NCI-H1417 treated with DMSO at 0.1 percent for 48 hours (cell line): ENCODE data around the gene RNF217.
"Not testable (repeated sequence)": the region's sequence is repeated elsewhere in the genome, so short reads cannot be mapped to it uniquely, and the experiment has no call there.

Experiments used
- DNase-seq: peaks from one replicate; lab custom pipeline; 2025; lab: John Stamatoyannopoulos, UW

Gene RNF217, protein sequence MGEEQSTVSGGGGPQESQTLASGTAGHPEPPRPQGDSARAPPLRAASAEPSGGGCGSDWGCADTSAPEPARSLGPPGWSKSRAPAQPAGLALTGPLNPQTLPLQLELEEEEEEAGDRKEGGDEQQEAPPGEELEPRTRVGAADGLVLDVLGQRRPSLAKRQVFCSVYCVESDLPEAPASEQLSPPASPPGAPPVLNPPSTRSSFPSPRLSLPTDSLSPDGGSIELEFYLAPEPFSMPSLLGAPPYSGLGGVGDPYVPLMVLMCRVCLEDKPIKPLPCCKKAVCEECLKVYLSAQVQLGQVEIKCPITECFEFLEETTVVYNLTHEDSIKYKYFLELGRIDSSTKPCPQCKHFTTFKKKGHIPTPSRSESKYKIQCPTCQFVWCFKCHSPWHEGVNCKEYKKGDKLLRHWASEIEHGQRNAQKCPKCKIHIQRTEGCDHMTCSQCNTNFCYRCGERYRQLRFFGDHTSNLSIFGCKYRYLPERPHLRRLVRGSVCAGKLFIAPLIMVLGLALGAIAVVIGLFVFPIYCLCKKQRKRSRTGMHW

GRCh38 chr6:124961777-124962638, at the start of gene RNF217:
Gene RNF217 (plus strand): TSS chr6:124962437. CDS start chr6:124962545, 108 bp downstream.
- no peak for DNase-seq

- DNase-seq: no peak
Observed at GRCh38 chr6:124913056-124913455, 49.2 kb upstream of the RNF217 start.

- no peak for DNase-seq
Observed at GRCh38 chr6:124917769-124918168, 44.5 kb upstream of the RNF217 start.

DNA sequence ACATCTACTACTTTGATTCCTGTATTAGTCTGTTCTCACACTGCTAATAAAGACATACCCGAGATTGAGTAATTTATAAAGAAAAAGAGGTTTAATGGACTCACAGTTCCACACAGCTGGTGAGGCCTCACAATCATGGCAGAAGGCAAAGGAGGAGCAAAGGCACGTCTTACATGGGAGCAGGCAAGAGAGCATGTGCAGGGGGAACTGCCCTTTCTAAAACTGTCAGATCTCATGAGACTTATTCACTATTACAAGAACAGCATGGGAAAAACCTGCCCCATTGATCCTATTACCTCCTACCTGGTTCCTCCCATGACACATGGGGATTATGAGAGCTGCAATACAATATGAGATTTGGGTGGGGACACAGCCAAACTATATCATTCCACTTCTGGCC, 42.5 kb upstream of the RNF217 start:
- DNase-seq: not testable (repeated sequence)

DNA sequence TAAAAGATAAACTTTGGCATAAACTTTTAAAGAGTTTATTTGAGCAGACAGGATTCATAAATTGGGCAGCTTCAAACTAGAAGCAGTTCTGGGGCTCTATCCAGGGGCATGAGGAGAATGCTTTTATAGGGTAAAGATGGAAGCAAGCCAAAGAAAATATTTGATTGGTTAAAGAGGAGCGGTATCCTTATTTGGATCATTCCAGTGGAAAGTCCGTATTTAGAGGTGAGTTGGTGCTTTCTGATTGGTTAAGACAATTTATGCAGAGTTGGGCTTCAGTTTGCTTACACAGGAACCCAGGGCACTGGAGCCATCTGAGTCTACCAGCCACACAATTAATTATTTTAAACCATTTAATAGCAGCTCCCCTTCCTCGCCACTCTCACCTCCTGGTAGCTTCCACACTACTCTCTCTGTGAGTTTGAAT, 37.9 kb upstream of the RNF217 start:
- no peak for DNase-seq

- DNase-seq: no peak
Observed at GRCh38 chr6:124926435-124926834, 35.8 kb upstream of the RNF217 start.

DNA sequence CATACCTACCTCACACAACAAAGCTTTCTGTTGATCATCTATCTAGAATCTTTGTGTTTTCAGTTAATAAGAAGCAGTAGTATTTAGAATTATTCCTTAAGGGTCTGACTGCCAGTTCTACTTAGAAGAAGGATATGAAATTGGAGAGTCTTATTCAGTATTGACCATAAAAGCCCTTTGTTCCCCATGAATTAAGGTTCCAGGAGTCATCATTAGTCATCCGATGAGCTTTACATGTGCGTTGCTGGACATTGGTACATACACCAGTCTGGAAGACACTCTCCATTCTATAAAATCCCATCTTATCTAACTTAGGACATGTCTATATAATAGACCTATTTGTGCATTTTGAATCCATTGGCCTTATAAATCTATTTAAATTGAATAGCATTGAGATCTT, 34.4 kb upstream of the RNF217 start:
- DNase-seq: no peak

GRCh38 chr6:124928851-124929250, 33.4 kb upstream of the RNF217 start:
- DNase-seq: no peak

- no peak for DNase-seq
Observed at GRCh38 chr6:124937645-124938044, 24.6 kb upstream of the RNF217 start.

- DNase-seq: no peak
Observed at GRCh38 chr6:124941259-124941658, 21.0 kb upstream of the RNF217 start.

- DNase-seq: no peak
Observed at GRCh38 chr6:124943658-124944057, 18.6 kb upstream of the RNF217 start.

- DNase-seq: no peak
Observed at GRCh38 chr6:124947971-124948451, 14.2 kb upstream of the RNF217 start.

DNA sequence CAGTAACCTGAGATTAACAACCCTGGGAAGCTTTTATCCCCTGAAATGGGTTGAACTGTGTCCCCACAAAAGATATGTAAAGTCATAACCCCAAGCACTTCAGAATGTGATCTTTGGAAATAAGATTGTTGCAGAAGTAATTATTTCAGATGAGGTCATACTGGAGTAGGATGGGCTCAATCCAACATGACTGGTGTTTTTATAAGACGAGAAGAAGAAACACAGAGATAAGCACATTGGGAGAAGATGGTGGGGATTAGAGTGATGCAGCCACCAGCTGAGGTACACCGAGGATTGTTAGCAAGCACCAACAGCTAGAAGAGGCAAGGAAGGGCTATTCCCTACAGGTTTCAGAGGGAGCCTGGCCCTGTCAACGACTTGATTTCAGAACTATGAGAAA, 12.5 kb upstream of the RNF217 start:
- no peak for DNase-seq

GRCh38 chr6:124953808-124954207, 8.4 kb upstream of the RNF217 start:
- no peak for DNase-seq

- DNase-seq: no peak
Observed at GRCh38 chr6:124955108-124955856, 7.0 kb upstream of the RNF217 start.

- no peak for DNase-seq
Observed at GRCh38 chr6:124956018-124956417, 6.2 kb upstream of the RNF217 start.

GRCh38 chr6:124958149-124958548, 4.1 kb upstream of the RNF217 start:
- no peak for DNase-seq

- DNase-seq: no peak
Observed at GRCh38 chr6:124958759-124959354, 3.4 kb upstream of the RNF217 start.

DNA sequence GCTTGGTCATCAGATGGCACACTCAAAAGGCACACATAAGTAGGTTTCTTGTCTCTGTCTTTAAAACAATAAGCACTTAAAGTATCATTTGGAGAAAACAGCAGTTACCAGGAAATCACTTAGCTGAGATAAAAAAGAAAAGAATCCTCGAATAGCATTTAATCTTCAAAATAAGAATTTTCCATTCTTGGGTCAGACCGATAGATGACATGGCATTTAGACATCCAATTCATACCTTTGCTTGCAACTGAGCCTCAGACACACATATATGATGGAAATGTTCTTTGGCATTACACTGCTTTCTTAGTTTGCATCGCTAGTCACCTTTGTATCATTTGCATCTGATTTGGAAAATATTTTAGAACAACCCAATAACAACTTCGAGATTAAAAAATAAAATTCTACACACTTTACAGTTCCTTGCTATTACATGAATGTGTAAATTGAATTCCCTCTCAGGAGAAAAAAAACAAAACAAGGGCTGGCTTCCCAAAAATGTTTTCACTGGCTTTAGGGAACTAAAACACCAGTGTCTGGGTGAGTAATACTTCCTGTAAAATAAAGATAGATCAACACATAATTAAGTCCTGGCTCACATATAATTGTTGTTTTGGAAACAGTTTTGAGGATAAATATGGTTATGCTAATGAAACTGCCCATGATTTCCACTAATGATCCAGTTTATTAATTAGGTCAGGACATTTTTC, 1.3 kb upstream of the RNF217 start:
- no peak for DNase-seq

- DNase-seq: no peak
Observed at GRCh38 chr6:124961464-124961776, 817 bp upstream of the RNF217 start.
